Neural cell (in vitro differentiated cells): ENCODE results near the gene CLASP1. TPM values are rescaled to one million over a fixed set of nuclear protein-coding genes. Genes with fewer than 3 reads are reported as not detected.

Source experiments
- H2AFZ ChIP-seq: fragments of 200-600, 300-800 bp; sonication (generic), shearing (Covaris generic); 2 replicates; pipeline ENCODE4 v1.6.0; 2014; ENCODE audit warnings: low read depth, mild to moderate bottlenecking, antibody characterized with exemption, low read length, moderate library complexity
- H3F3A ChIP-seq: fragments of 200-600 bp; shearing (Covaris generic); 2 replicates; pipeline ENCODE4 v1.6.1; 2016; ENCODE audit warnings: mild to moderate bottlenecking, moderate library complexity, mixed read lengths, antibody characterized with exemption, low read length; ENCODE audit not compliant: insufficient read depth, poor library complexity, severe bottlenecking
- H3K27ac ChIP-seq: fragments of 200-600, 300-800 bp; sonication (generic), shearing (Covaris generic); 2 replicates; pipeline ENCODE4 v1.5.1; 2014; ENCODE audit warnings: mild to moderate bottlenecking, low read length, moderate library complexity
- H3K27me3 ChIP-seq: fragments of 300-800, 200-600 bp; sonication (generic), shearing (Covaris generic); 2 replicates; pipeline ENCODE4 v1.6.0; 2014; ENCODE audit warnings: mild to moderate bottlenecking, low read depth, low read length, moderate library complexity; ENCODE audit not compliant: insufficient read depth
- H3K36me3 ChIP-seq: fragments of 300-800, 200-600 bp; sonication (generic), shearing (Covaris generic); 2 replicates; pipeline ENCODE4 v1.5.1; 2014; ENCODE audit warnings: mild to moderate bottlenecking, antibody characterized with exemption, low read length, moderate library complexity; ENCODE audit not compliant: insufficient read depth
- H3K4me2 ChIP-seq: fragments of 300-800, 200-600 bp; sonication (generic), shearing (Covaris generic); 2 replicates; pipeline ENCODE4 v1.6.0; 2014; ENCODE audit warnings: mild to moderate bottlenecking, low read length
- H3K4me3 ChIP-seq: fragments of 300-800, 200-600 bp; sonication (generic), shearing (Covaris generic); 2 replicates; pipeline ENCODE4 v1.5.1; 2014; ENCODE audit warnings: mild to moderate bottlenecking, low read length, moderate library complexity
- H3K79me2 ChIP-seq: fragments of 200-600 bp; shearing (Covaris generic); replicated peaks from 2 replicates; pipeline ENCODE4 v1.6.0; 2014; ENCODE audit warnings: mild to moderate bottlenecking, low read length, moderate library complexity; ENCODE audit not compliant: insufficient read depth
- H3K9ac ChIP-seq: fragments of 300-800, 200-600 bp; sonication (generic), shearing (Covaris generic); 2 replicates; pipeline ENCODE4 v1.6.1; 2016; ENCODE audit warnings: mild to moderate bottlenecking, low read length, mixed read lengths
- H3K9me2 ChIP-seq: fragments of 200-600 bp; shearing (Covaris generic); 2 replicates; pipeline ENCODE4 v1.6.1; 2016; ENCODE audit warnings: mild to moderate bottlenecking, low read length, mixed read lengths; ENCODE audit not compliant: insufficient read depth
- H3K9me3 ChIP-seq: fragments of 200-600, 300-800 bp; sonication (generic), shearing (Covaris generic); 2 replicates; pipeline ENCODE4 v1.6.1; 2016; ENCODE audit warnings: mild to moderate bottlenecking, mixed run types, low read length, moderate library complexity, mixed read lengths
- H4K20me1 ChIP-seq: fragments of 200-600 bp; shearing (Covaris generic); 2 replicates; pipeline ENCODE4 v1.6.1; 2016; ENCODE audit warnings: mild to moderate bottlenecking, mixed run types; ENCODE audit not compliant: insufficient read depth
- CTCF ChIP-seq: fragments of 450-650 bp; IDR thresholded peaks from 2 replicates; pipeline ENCODE4 v1.5.1; 2014; ENCODE audit warnings: antibody characterized with exemption, mild to moderate bottlenecking, moderate library complexity; ENCODE audit not compliant: poor library complexity, severe bottlenecking
- EP300 ChIP-seq: fragments of 450-650 bp; conservative IDR thresholded peaks from 2 replicates; pipeline ENCODE4 v1.6.1; 2014; ENCODE audit warnings: antibody characterized with exemption, mild to moderate bottlenecking, moderate library complexity; ENCODE audit not compliant: poor library complexity, severe bottlenecking
- EZH2 ChIP-seq: fragments of 200-600, 300-800 bp; shearing (Covaris generic), sonication (generic); IDR thresholded peaks from 2 replicates; pipeline ENCODE4 v1.6.1; 2014; ENCODE audit warnings: antibody characterized with exemption, low read length, borderline replicate concordance, mild to moderate bottlenecking; ENCODE audit not compliant: insufficient read depth, poor library complexity, severe bottlenecking
- MXI1 ChIP-seq: fragments of 450-650 bp; conservative IDR thresholded peaks from 2 replicates; pipeline ENCODE4 v1.6.1; 2014; ENCODE audit warnings: antibody characterized with exemption, mild to moderate bottlenecking; ENCODE audit not compliant: poor library complexity, severe bottlenecking
- POLR2AphosphoS5 ChIP-seq: IDR thresholded peaks from 2 replicates; pipeline ENCODE4 v1.6.1; 2012
- RAD21 ChIP-seq: fragments of 450-650 bp; conservative IDR thresholded peaks from 2 replicates; pipeline ENCODE4 v1.6.1; 2014; ENCODE audit warnings: antibody characterized with exemption, mild to moderate bottlenecking, moderate library complexity
- REST ChIP-seq: IDR thresholded peaks from 2 replicates; pipeline ENCODE4 v1.6.1; 2012; ENCODE audit warnings: borderline replicate concordance
- SMC3 ChIP-seq: fragments of 450-650 bp; conservative IDR thresholded peaks from 2 replicates; pipeline ENCODE4 v1.6.1; 2014; ENCODE audit warnings: antibody characterized with exemption, mild to moderate bottlenecking, moderate library complexity; ENCODE audit not compliant: poor library complexity
- TAF1 ChIP-seq: IDR thresholded peaks from 2 replicates; pipeline ENCODE4 v1.6.1; 2012; ENCODE audit warnings: low read depth
- polyA plus RNA-seq: library from polyadenylated mRNA; depleted of rRNA; stranded (reverse); fragments of >200 nt; gene quantifications from 2 replicates; pipeline ENCODE4 v1.2.3, GENCODE V29; 2014

Gene CLASP1
- polyA plus RNA-seq, 1 donor from 2014 or later = 41.3 TPM

- Histone ChIP-seq H3K27ac (no peak overlapping the region), H3K79me2 (no peaks in the 10 kb centered on the region), H3K27me3 (no peaks in the 10 kb centered on the region), H3F3A (no peaks in the 10 kb centered on the region), H3K36me3 (no peaks in the 10 kb centered on the region), H2AFZ (no peak overlapping the region), H4K20me1 (no peaks in the 10 kb centered on the region), H3K4me3 (no peak overlapping the region), H3K9me3 (no peaks in the 10 kb centered on the region), H3K9me2 (no peaks in the 10 kb centered on the region), H3K9ac (no peak overlapping the region), H3K4me2 (no peak overlapping the region)
- TF ChIP-seq EZH2 = no peak
- no peak for TF ChIP-seq RAD21
- no peak for TF ChIP-seq CTCF
- TF ChIP-seq SMC3 = no peak
- TF ChIP-seq TAF1 = no peak
- no peak for TF ChIP-seq REST
- TF ChIP-seq MXI1 = no peak
- no peak for TF ChIP-seq EP300
- no peak for TF ChIP-seq POLR2AphosphoS5
Observed at GRCh38 chr2:121697108-121697631, 47.9 kb upstream of the CLASP1 start.

- no peak overlapping the region for H3K4me2 ChIP-seq
- H3K36me3 ChIP-seq = no peaks in the 10 kb centered on the region
- no peak for TF ChIP-seq EP300
- no peak for TF ChIP-seq SMC3
- no peak for TF ChIP-seq RAD21
- no peak for TF ChIP-seq CTCF
- TF ChIP-seq REST = no peak
- TF ChIP-seq POLR2AphosphoS5 = no peak
- no peak for TF ChIP-seq MXI1
- TF ChIP-seq EZH2 = no peak
- TF ChIP-seq TAF1 = no peak
- no peak overlapping the region for H3K9ac ChIP-seq
- H3F3A ChIP-seq = no peaks in the 10 kb centered on the region
- no peaks in the 10 kb centered on the region for H4K20me1 ChIP-seq
- no peak overlapping the region for H2AFZ ChIP-seq
- no peaks in the 10 kb centered on the region for H3K27me3 ChIP-seq
- H3K9me2 ChIP-seq = no peaks in the 10 kb centered on the region
- no peak overlapping the region for H3K4me3 ChIP-seq
- no peaks in the 10 kb centered on the region for H3K9me3 ChIP-seq
- no peak overlapping the region for H3K27ac ChIP-seq
- H3K79me2 ChIP-seq = no peaks in the 10 kb centered on the region
Observed at GRCh38 chr2:121696410-121696930, 47.2 kb upstream of the CLASP1 start.
